Hepatocyte (in vitro differentiated cells): ENCODE measurements around the gene CAV2. TPM values are rescaled to one million over a fixed set of nuclear protein-coding genes. Genes with fewer than 3 reads are reported as not detected.

Experiments
- DNase-seq: peaks from one replicate; pipeline ENCODE4 v3.0.0-alpha.2; 2016; ENCODE audit warnings: low spot score
- H2AFZ ChIP-seq: fragments of 200-600 bp; sonication (generic); 2 replicates; pipeline ENCODE4 v1.6.0; 2016; ENCODE audit warnings: antibody characterized with exemption, mild to moderate bottlenecking
- H3K27ac ChIP-seq: fragments of 200-600 bp; sonication (generic); 2 replicates; pipeline ENCODE4 v1.5.1; 2016; ENCODE audit warnings: mild to moderate bottlenecking
- H3K27me3 ChIP-seq: fragments of 200-600 bp; sonication (generic); 2 replicates; pipeline ENCODE4 v1.6.1; 2016
- H3K36me3 ChIP-seq: fragments of 200-600 bp; sonication (generic); replicated peaks from 2 replicates; pipeline ENCODE4 v1.5.1; 2016; ENCODE audit warnings: low read depth; ENCODE audit not compliant: insufficient read depth
- H3K4me1 ChIP-seq: fragments of 200-600 bp; sonication (generic); 2 replicates; pipeline ENCODE4 v1.5.1; 2016; ENCODE audit warnings: mild to moderate bottlenecking, moderate library complexity; ENCODE audit not compliant: insufficient read depth
- H3K4me2 ChIP-seq: fragments of 200-600 bp; sonication (generic); 2 replicates; pipeline ENCODE4 v1.6.0; 2016
- H3K4me3 ChIP-seq: fragments of 200-600 bp; sonication (generic); 2 replicates; pipeline ENCODE4 v1.5.1; 2016; ENCODE audit warnings: mild to moderate bottlenecking
- H3K79me2 ChIP-seq: fragments of 200-600 bp; sonication (generic); 2 replicates; pipeline ENCODE4 v1.6.0; 2017; ENCODE audit warnings: mild to moderate bottlenecking
- H3K9me2 ChIP-seq: fragments of 200-600 bp; sonication (generic); replicated peaks from 2 replicates; pipeline ENCODE4 v1.6.0; 2017; ENCODE audit warnings: mild to moderate bottlenecking; ENCODE audit not compliant: insufficient read depth
- H3K9me3 ChIP-seq: fragments of 200-600 bp; sonication (generic); 2 replicates; pipeline ENCODE4 v1.5.1; 2016; ENCODE audit warnings: low read depth, mild to moderate bottlenecking
- H4K20me1 ChIP-seq: fragments of 200-600 bp; sonication (generic); 2 replicates; pipeline ENCODE4 v1.6.0; 2016; ENCODE audit warnings: mild to moderate bottlenecking; ENCODE audit not compliant: insufficient read depth, poor library complexity, severe bottlenecking
- CTCF ChIP-seq: fragments of 200-600 bp; sonication (generic); IDR thresholded peaks from 2 replicates; pipeline ENCODE4 v1.5.1; 2016; ENCODE audit warnings: antibody characterized with exemption, mild to moderate bottlenecking; ENCODE audit not compliant: poor library complexity
- EZH2 ChIP-seq: fragments of 200-600 bp; sonication (generic); IDR thresholded peaks from 2 replicates; pipeline ENCODE4 v1.6.1; 2016; ENCODE audit warnings: antibody characterized with exemption, mild to moderate bottlenecking, borderline replicate concordance
- EZH2phosphoT487 ChIP-seq: fragments of 200-600 bp; sonication (generic); IDR thresholded peaks from one replicate; pipeline ENCODE4 v1.6.1; 2018; ENCODE audit warnings: antibody characterized with exemption, mild to moderate bottlenecking, low read depth, moderate library complexity; ENCODE audit not compliant: unreplicated experiment, severe bottlenecking
- whole genome bisulfite sequencing: methylation state at CpG from one replicate; pipeline ENCODE4 v1.1.6; 2016; ENCODE audit warnings: low lambda C conversion rate; ENCODE audit errors: missing lambda C conversion rate; 5-methylcytosine and 5-hydroxymethylcytosine counted together
- polyA plus RNA-seq: library from polyadenylated mRNA; unstranded; fragments of >200 nt; fragmentation: Nextera tagmentation; extraction: Ambion mirVana; gene quantifications from 2 replicates; pipeline ENCODE4 v1.2.1, GENCODE V29; 2016
- total RNA-seq: library from RNA; depleted of rRNA; stranded (reverse); fragments of >200 nt; gene quantifications from 2 replicates; pipeline ENCODE4 v1.2.3, GENCODE V29; 2014

The CAV2 gene
- total and polyA plus RNA-seq, 2 experiments from 2014 or later, result 49.2 to 53.0 TPM

- 43% methylated on average over 2 of the region's 2 CpGs for WGBS
- TF ChIP-seq EZH2 (no peak), CTCF (no peak), EZH2phosphoT487 (no peak)
- H3K36me3 ChIP-seq, result no peaks in the 10 kb centered on the region
- H4K20me1 ChIP-seq, result no peaks in the 10 kb centered on the region
- H3K79me2 ChIP-seq, result no peaks in the 10 kb centered on the region
- no peak overlapping the region for H3K27ac ChIP-seq
- H3K4me2 ChIP-seq, result no peak overlapping the region
- no peak overlapping the region for H2AFZ ChIP-seq
- H3K9me2 ChIP-seq, result no peaks in the 10 kb centered on the region
- no peak for DNase-seq
- H3K4me1 ChIP-seq, result peaks cover 5% of the 10 kb centered on the region
- no peaks in the 10 kb centered on the region for H3K27me3 ChIP-seq
- H3K4me3 ChIP-seq, result no peak overlapping the region
- H3K9me3 ChIP-seq, result no peaks in the 10 kb centered on the region
Observed at GRCh38 chr7:116543664-116544063, 44.1 kb downstream of the CAV2 start.

DNA sequence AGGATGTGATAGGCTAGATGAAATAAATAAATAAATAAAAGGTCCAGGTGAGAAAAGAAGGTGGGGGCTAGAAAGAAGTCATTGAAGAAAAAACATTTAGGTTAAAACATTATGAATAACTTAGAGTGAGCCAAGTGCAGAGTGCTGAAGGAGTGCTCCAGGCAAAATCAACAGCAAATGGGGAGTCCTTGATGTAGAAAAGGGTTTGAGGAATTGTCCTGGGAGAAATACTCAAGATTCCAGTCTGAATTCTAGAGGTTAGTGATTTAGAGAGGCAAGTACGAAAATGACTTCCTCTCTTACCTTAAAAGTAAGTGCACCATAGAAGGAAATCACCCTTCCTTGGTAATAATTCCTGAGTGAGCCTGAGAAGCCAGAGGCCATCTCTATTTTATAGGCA lies 44.9 kb downstream of the CAV2 start:
- Histone ChIP-seq H4K20me1 (no peaks in the 10 kb centered on the region), H3K9me2 (no peaks in the 10 kb centered on the region), H3K27me3 (no peaks in the 10 kb centered on the region), H3K4me3 (no peak overlapping the region), H3K4me1 (peaks cover 5% of the 10 kb centered on the region), H3K79me2 (no peaks in the 10 kb centered on the region), H3K27ac (no peak overlapping the region), H3K9me3 (no peaks in the 10 kb centered on the region), H3K4me2 (no peak overlapping the region), H2AFZ (no peak overlapping the region), H3K36me3 (no peaks in the 10 kb centered on the region)
- DNase-seq, result no peak
- TF ChIP-seq CTCF (no peak), EZH2 (no peak), EZH2phosphoT487 (no peak)
- WGBS, result 86% methylated on average over 1 of the region's 1 CpG

DNA sequence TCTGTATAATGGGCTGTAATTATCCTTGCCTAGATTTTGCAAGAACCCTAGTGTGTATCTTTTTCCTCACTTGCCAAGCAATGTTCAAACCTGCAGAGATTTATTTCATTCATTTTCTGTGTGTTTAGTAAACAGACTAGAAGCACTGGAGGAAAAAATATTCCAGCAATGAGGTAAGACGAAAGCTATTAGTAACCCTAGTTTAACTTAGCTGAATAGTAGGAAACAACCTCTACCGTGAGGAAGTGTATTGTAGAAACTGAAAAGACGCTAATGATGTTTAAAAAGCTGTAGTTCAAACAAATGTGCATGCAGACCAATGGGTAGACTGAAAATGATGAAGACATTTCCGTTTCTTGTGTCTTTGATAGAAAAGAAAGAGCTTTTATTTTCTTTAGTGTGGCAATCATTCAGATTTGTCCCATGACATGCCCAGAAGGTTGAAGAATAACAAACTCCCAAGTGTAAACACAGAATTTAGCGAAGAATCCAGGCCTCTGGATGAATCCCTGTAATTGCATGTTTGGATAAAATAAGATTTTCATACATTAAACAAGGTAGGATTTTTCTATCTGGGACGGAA lies 46.0 kb downstream of the CAV2 start:
- Histone ChIP-seq H3K4me2 (no peak overlapping the region), H3K27me3 (no peaks in the 10 kb centered on the region), H4K20me1 (no peaks in the 10 kb centered on the region), H3K27ac (no peak overlapping the region), H3K9me3 (no peaks in the 10 kb centered on the region), H3K36me3 (no peaks in the 10 kb centered on the region), H3K9me2 (no peaks in the 10 kb centered on the region), H2AFZ (no peak overlapping the region), H3K4me1 (peaks cover 5% of the 10 kb centered on the region), H3K4me3 (no peak overlapping the region), H3K79me2 (no peaks in the 10 kb centered on the region)
- no peak for TF ChIP-seq EZH2phosphoT487
- no peak for TF ChIP-seq CTCF
- no peak for TF ChIP-seq EZH2
- DNase-seq, result no peak
- WGBS, result 66% methylated on average over 6 of the region's 6 CpGs

DNA sequence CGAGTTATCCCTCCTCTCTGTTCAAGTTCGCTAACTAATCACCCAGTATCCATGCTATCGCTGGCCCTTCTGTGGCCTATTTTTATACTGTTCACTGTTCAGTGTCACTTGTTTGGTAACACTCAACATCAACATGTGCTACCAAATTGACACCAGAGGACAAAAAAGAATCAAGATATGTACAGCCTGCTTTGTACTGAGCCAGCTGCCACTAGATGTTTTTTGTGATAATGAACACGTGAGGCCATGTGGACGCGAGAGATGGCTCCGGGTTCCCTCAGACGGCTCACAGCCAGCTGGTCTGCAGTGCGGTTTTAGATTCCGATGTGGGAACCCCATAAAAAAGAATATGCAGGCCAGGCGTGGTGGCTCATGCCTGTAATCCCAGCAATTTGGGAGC lies 46.5 kb downstream of the CAV2 start:
- DNase-seq, result no peak
- Histone ChIP-seq H3K79me2 (no peaks in the 10 kb centered on the region), H4K20me1 (no peaks in the 10 kb centered on the region), H3K27ac (no peak overlapping the region), H2AFZ (no peak overlapping the region), H3K9me2 (no peaks in the 10 kb centered on the region), H3K4me2 (no peak overlapping the region), H3K9me3 (no peaks in the 10 kb centered on the region), H3K36me3 (no peaks in the 10 kb centered on the region), H3K4me1 (peaks cover 4% of the 10 kb centered on the region), H3K4me3 (no peak overlapping the region), H3K27me3 (no peaks in the 10 kb centered on the region)
- 85% methylated on average over 11 of the region's 11 CpGs for WGBS
- TF ChIP-seq CTCF (no peak), EZH2 (no peak), EZH2phosphoT487 (no peak)
